AG09309 (cell line): ENCODE measurements around the gene ZSWIM5.

Source experiments
- DNase-seq: peaks from one replicate; pipeline ENCODE4 v3.0.0-alpha.2; 2010; ENCODE audit warnings: low read depth
- H3K4me3 ChIP-seq: 2 replicates; pipeline ENCODE4 v1.5.1; 2011; ENCODE audit warnings: mild to moderate bottlenecking, low read depth, low read length, moderate library complexity; ENCODE audit not compliant: control insufficient read depth
- TF ChIP-seq, protein P1 (sequence below): IDR thresholded peaks from 2 replicates; pipeline ENCODE4 v1.5.1; 2011; ENCODE audit warnings: mild to moderate bottlenecking, low read depth, low read length, inconsistent platforms; ENCODE audit not compliant: insufficient read depth, control insufficient read depth; ENCODE audit errors: missing control alignments

Gene ZSWIM5

DNA sequence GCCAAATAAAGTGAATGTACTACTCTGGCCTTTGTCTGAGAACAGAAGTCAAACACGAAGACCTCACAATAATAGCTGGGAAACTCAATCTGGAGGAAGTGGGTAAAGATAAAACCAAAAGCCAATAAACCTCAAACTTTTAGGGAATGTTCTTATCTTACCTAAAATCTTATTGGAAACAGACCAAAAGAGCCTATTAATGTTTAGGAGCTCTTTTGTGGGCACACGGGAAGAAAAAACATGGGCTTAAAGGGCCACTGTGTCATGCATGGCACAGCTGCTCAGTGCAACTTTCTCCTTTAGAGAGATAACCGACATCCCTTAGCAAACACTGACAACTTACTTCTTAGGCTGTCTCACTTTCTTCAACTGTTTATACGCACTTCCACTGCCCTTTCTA is 236.1 kb downstream of the ZSWIM5 start:
- H3K4me3 ChIP-seq, result no peak overlapping the region
- TF ChIP-seq, protein P1, sequence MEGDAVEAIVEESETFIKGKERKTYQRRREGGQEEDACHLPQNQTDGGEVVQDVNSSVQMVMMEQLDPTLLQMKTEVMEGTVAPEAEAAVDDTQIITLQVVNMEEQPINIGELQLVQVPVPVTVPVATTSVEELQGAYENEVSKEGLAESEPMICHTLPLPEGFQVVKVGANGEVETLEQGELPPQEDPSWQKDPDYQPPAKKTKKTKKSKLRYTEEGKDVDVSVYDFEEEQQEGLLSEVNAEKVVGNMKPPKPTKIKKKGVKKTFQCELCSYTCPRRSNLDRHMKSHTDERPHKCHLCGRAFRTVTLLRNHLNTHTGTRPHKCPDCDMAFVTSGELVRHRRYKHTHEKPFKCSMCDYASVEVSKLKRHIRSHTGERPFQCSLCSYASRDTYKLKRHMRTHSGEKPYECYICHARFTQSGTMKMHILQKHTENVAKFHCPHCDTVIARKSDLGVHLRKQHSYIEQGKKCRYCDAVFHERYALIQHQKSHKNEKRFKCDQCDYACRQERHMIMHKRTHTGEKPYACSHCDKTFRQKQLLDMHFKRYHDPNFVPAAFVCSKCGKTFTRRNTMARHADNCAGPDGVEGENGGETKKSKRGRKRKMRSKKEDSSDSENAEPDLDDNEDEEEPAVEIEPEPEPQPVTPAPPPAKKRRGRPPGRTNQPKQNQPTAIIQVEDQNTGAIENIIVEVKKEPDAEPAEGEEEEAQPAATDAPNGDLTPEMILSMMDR, result no peak
- peak; percentile 64 for DNase-seq
